Right renal cortex interstitium (tissue), 3 donors: ENCODE measurements around the gene TMTC1. TPM values are rescaled to one million over a fixed set of nuclear protein-coding genes. Genes with fewer than 3 reads are reported as not detected.

ENCODE experiments used
- DNase-seq, 3 donors: peaks; one replicate each; pipeline ENCODE4 v3.0.0-alpha.2; 2013; ENCODE audit warnings: low read depth in 3 of 3, low spot score in 2 of 3
- polyA plus RNA-seq, 3 donors: library from polyadenylated mRNA; unstranded; fragments of 120-200 nt; gene quantifications; one replicate each; pipeline ENCODE4 v1.2.1, GENCODE V29; 2013; ENCODE audit not compliant: insufficient read length in 3 of 3

Gene TMTC1
- polyA plus RNA-seq, 3 donors: 27.1 to 34.1 (median 28.6) TPM

GRCh38 chr12:29781705-29782266 is 2.0 kb downstream of the TMTC1 start:
- no peak for DNase-seq

- no peak for DNase-seq
These were observed 2.6 kb downstream of the TMTC1 start for GRCh38 chr12:29781188-29781587.

DNA sequence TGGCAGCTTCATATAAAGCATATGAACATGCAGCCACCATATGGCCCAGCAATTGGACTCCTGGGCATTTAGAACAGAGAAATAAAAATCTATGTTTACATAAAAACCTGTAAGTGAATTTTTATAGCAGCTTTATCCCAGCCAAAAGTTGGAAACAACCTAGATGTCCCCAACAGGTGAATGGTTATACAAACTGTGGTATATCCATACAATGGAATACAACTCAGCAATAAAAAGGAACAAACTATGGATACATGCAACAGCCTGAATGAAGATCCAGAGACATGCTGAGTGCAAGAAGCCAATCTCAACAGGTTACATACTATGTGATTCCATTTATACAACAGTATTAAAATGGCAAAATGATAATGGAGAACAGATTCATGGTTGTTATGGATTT is 3.7 kb downstream of the TMTC1 start:
- no peak for DNase-seq

GRCh38 chr12:29778531-29778930 is 5.2 kb downstream of the TMTC1 start:
- DNase-seq: no peak

- DNase-seq: no peak
These were observed 10.7 kb downstream of the TMTC1 start for GRCh38 chr12:29773076-29773475.

DNA sequence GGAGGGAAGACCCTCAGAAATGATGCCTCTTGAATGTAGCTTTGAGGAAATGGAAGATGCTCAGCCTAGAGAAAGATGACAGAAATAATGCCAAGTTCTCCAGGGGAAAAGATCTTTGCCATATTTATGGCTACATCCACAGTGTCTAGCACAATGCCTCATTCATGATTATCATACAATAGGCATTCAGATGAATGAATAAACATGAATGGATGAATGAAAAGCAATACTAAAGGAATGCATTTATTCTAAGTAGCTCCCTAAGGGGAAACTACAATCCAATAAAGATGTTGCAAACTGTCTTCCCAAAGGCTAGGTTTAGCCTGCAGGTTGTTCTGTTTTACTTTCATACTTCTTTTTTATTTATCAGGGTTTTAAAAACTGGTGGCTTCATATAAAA is 12.0 kb downstream of the TMTC1 start:
- no peak for DNase-seq

GRCh38 chr12:29771165-29771564 is 12.6 kb downstream of the TMTC1 start:
- no peak for DNase-seq

- no peak for DNase-seq
These were observed 14.4 kb downstream of the TMTC1 start for GRCh38 chr12:29769162-29769858.

GRCh38 chr12:29768372-29768771 is 15.4 kb downstream of the TMTC1 start:
- no peak for DNase-seq

- no peak for DNase-seq
These were observed 20.4 kb downstream of the TMTC1 start for GRCh38 chr12:29763301-29763683.

DNA sequence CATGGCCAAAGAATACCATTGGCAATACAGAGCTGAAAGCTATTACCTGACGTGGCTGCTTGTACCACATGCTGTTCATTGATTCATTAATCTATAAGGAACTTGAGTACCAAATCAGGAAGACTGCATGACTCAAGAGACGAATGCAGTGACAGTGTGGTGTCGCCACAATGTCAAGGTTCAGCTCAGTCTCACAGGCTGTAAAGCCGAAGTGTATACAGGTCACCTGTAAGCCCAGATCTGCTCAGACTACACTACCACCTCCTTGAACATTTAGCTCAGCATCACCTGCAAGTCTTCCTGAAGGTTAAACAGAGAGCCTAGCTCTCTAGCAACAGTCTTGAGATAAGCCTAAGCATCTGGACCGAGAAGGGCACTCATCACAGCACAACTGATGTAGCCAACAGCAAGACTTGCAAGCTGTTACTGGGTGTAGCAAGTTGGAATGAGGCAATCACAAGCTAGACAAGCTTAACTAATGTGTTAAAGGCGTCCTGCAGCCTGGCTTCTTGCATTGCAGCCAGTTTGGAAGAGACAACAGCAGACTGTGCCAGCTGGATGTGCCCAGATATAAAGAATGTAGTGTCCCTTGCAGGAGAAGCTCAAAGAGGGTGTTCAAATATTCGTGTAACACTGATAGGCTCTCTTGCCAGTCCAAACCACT is 21.0 kb downstream of the TMTC1 start:
- DNase-seq: no peak

GRCh38 chr12:29759950-29760349 is 23.8 kb downstream of the TMTC1 start:
- no peak for DNase-seq

- no peak for DNase-seq
These were observed 26.9 kb downstream of the TMTC1 start for GRCh38 chr12:29756741-29757390.

DNA sequence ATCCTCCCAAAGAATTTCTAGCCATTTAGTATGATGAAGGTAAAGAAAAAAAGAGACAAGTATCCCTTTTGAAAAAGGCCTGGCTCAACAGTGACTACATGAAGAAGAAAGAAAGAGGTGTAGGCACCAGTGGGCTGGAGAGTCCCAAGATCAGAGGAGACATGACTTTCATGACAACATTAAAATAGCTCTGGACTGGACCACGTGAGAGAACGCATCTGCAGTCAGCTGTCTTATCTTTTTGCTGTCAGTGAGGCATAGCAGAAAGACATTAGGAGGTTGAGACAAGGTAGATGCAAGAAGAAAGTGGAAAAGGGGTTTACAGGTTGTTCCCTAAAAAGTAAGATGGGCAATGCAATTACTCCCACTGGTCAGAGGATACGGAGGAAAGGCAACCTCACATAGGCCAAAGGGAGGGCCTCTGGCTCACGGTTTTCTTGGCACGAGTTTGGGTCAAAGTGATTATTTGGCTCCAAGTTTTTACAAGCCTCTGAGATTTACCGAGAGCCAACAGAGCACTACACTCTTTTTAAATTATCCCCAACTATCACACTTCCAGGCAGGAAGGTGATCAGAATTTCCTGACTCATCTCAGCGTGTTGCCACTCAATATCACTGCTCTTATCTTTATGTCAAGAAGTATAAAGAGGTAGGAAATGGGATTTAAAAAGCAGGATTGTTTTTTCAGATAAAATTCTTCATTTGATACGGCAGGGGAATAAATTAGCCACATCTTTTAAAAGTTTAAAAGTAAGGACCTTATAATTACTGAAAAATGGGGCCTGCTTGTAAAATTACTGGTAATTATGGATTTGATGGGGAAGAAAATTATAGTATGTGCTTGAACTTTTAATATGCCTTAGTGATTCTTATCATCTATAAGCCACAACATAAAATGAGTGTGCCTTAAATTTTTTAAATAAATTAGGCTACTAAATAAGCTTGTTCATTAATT is 29.2 kb downstream of the TMTC1 start:
- DNase-seq: no peak

- DNase-seq: no peak
These were observed 31.6 kb downstream of the TMTC1 start for GRCh38 chr12:29752121-29752520.

DNA sequence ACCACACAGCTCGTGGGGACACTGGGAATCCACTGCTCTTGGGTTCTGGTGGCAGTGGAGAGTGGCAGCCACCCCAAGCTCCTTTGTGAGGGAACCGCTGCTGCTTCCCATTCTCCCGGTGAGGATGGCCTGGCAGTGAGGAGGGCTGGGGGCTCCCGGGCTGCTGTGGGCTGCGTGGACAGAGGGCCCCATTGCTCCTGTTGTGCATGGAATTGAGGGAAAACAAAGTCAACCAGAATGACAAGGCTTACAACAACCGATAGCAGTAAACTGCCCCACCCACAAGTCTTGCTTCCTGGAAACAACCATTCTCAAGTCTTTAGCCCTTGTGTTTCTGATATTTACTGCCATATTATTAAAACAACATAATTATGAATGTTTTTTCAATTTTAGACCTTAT is 32.1 kb downstream of the TMTC1 start:
- no peak for DNase-seq

DNA sequence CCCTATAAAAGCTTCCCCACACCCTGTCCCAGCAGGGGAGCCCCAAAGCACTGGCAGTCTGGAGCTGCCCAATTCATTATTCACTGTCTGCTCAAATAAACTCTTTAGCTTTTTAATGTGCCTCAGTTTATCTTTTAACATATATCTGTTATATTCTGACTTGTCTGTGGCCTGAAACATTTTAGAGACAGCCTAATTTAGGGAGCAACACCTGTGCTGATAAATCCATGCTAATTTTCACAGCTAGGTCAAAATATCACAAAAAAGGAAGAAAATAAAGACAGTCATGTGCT is 32.9 kb downstream of the TMTC1 start:
- no peak for DNase-seq

- no peak for DNase-seq
These were observed 33.4 kb downstream of the TMTC1 start for GRCh38 chr12:29750131-29750927.

GRCh38 chr12:29744365-29744764 is 39.4 kb downstream of the TMTC1 start:
- no peak for DNase-seq

DNA sequence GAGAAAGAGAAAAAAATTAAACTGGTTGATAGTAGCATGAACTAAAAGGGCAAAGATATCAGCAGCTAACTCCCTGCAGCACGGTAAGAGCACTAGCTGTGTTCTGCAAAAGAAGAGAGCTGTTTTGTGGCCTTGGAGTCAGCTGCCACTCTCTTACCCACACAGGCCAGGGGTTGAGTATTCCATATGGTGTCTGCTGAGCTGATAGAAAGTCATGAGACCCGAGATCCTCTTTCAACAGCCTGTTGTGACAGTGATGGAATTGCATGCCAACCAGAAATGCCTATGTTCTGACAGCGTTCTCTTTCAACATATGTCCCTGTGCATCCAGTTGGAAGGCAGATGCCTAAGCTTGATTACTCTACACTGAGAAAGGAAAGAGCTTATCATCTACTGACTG is 39.9 kb downstream of the TMTC1 start:
- DNase-seq: no peak
